Chondrocyte (in vitro differentiated cells): ENCODE results near the gene DPM1. TPM values are rescaled to one million over a fixed set of nuclear protein-coding genes. Genes with fewer than 3 reads are reported as not detected.

ENCODE experiments used
- DNase-seq: peaks from one replicate; pipeline ENCODE4 v3.0.0; 2021; ENCODE audit warnings: mixed read lengths, low spot score
- H3K27ac Mint-ChIP-seq: one replicate; pipeline ENCODE4 v1.8.0; 2021; ENCODE audit warnings: mild to moderate bottlenecking, moderate library complexity, mixed read lengths; ENCODE audit not compliant: unreplicated experiment
- H3K27me3 Mint-ChIP-seq: 2 replicates; pipeline ENCODE4 v1.8.0; 2021; ENCODE audit warnings: low read depth, mixed read lengths
- H3K36me3 Mint-ChIP-seq: 2 replicates; pipeline ENCODE4 v1.8.0; 2021; ENCODE audit warnings: low read depth, mixed read lengths
- H3K4me1 Mint-ChIP-seq: 2 replicates; pipeline ENCODE4 v1.8.0; 2021; ENCODE audit warnings: low read depth, mild to moderate bottlenecking, mixed read lengths
- H3K4me3 Mint-ChIP-seq: one replicate; pipeline ENCODE4 v1.8.0; 2021; ENCODE audit warnings: mild to moderate bottlenecking, moderate library complexity, mixed read lengths; ENCODE audit not compliant: unreplicated experiment
- H3K9me3 Mint-ChIP-seq: 2 replicates; pipeline ENCODE4 v1.8.0; 2021; ENCODE audit warnings: low read depth, mixed read lengths
- CTCF ChIP-seq: fragments of 200-600 bp; sonication (generic); IDR thresholded peaks from 2 replicates; pipeline ENCODE4 v1.5.0; 2021; ENCODE audit warnings: antibody characterized with exemption, mild to moderate bottlenecking, moderate library complexity
- total RNA-seq: library from RNA; stranded (reverse); gene quantifications from 3 replicates; pipeline ENCODE4 v1.2.1, GENCODE V29; 2021

The DPM1 gene
- total RNA-seq, 1 donor from 2014 or later, result 40.5 TPM

- no peak overlapping the region for H3K27ac Mint-ChIP-seq
- no peaks in the 10 kb centered on the region for H3K9me3 Mint-ChIP-seq
- no peak for TF ChIP-seq CTCF
- peaks cover 3% of the 10 kb centered on the region for H3K4me1 Mint-ChIP-seq
- no peak for DNase-seq
- no peak overlapping the region for H3K4me3 Mint-ChIP-seq
- peaks cover 41% of the 10 kb centered on the region for H3K36me3 Mint-ChIP-seq
- H3K27me3 Mint-ChIP-seq, result no peaks in the 10 kb centered on the region
Observed at GRCh38 chr20:50895111-50895830, 63.1 kb downstream of the DPM1 start.

- Mint-ChIP-seq H3K36me3 (peaks cover 45% of the 10 kb centered on the region), H3K4me1 (peaks cover 3% of the 10 kb centered on the region), H3K27me3 (no peaks in the 10 kb centered on the region), H3K27ac (no peak overlapping the region), H3K4me3 (no peak overlapping the region), H3K9me3 (no peaks in the 10 kb centered on the region)
- TF ChIP-seq CTCF, result no peak
- DNase-seq, result no peak
Observed at GRCh38 chr20:50893620-50894019, 64.7 kb downstream of the DPM1 start.

- Mint-ChIP-seq H3K36me3 (peaks cover 43% of the 10 kb centered on the region), H3K27me3 (no peaks in the 10 kb centered on the region), H3K4me3 (no peak overlapping the region), H3K27ac (no peak overlapping the region), H3K4me1 (no peaks in the 10 kb centered on the region), H3K9me3 (no peaks in the 10 kb centered on the region)
- TF ChIP-seq CTCF, result no peak
- DNase-seq, result no peak
Observed at GRCh38 chr20:50892394-50892793, 65.9 kb downstream of the DPM1 start.

- TF ChIP-seq CTCF, result no peak
- no peaks in the 10 kb centered on the region for H3K27me3 Mint-ChIP-seq
- no peak overlapping the region for H3K27ac Mint-ChIP-seq
- no peak for DNase-seq
- H3K9me3 Mint-ChIP-seq, result no peaks in the 10 kb centered on the region
- H3K4me1 Mint-ChIP-seq, result no peaks in the 10 kb centered on the region
- H3K4me3 Mint-ChIP-seq, result no peak overlapping the region
- H3K36me3 Mint-ChIP-seq, result peaks cover 39% of the 10 kb centered on the region
Observed at GRCh38 chr20:50891138-50891537, 67.2 kb downstream of the DPM1 start.

- H3K9me3 Mint-ChIP-seq, result peaks cover 5% of the 10 kb centered on the region
- no peak for TF ChIP-seq CTCF
- H3K4me1 Mint-ChIP-seq, result no peaks in the 10 kb centered on the region
- peaks cover 27% of the 10 kb centered on the region for H3K36me3 Mint-ChIP-seq
- no peak overlapping the region for H3K27ac Mint-ChIP-seq
- DNase-seq, result no peak
- H3K27me3 Mint-ChIP-seq, result no peaks in the 10 kb centered on the region
- H3K4me3 Mint-ChIP-seq, result no peak overlapping the region
Observed at GRCh38 chr20:50887576-50887975, 70.8 kb downstream of the DPM1 start.
